Measurements from ENCODE around the gene MMD2. TPM values are rescaled to one million over a fixed set of nuclear protein-coding genes. Genes with fewer than 3 reads are reported as not detected.

MMD2 gene
- total RNA-seq, 1 donor from 2014 or later, result not detected

DNA sequence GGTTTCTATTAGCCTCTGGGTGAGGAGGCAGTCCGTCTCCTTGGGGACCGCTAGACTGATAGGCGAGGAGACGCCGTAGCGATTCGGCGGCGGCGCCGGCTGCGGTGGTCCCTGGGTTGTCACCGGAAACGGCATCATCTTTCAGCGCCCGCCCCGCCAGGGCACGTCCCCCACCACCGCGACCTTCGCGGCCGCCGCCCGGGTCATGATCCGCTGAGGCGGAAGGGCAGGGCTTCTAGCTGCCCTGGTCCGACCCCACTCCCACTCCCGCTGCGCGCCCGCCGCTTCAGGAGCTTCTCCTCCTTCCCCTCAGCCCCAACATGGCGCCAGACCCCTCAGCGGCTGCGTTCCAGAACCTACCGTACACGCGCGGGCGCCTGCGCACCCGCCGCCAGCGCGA is 97.3 kb downstream of the MMD2 start, which contains the start of gene PAPOLB:
Gene PAPOLB, minus strand, starts transcription at position 358 of the 400 bp plus-strand sequence. Its CDS starts 220 bp downstream, at position 138.
- Mint-ChIP-seq H3K9me3 (ENCODE audit: low read depth) (peaks cover 7% of the 10 kb centered on the region), H3K36me3 (ENCODE audit: insufficient read depth) (no peaks in the 10 kb centered on the region), H3K4me1 (ENCODE audit: low read depth) (no peaks in the 10 kb centered on the region), H3K4me3 (ENCODE audit: low read depth) (no peak within 1 kb of the TSS), H3K27ac (no peak within 1 kb of the TSS), H3K27me3 (peaks cover 15% of the 10 kb centered on the region)
- DNase-seq (ENCODE audit: low spot score, unreplicated experiment), result no peak
- TF ChIP-seq, protein P1, sequence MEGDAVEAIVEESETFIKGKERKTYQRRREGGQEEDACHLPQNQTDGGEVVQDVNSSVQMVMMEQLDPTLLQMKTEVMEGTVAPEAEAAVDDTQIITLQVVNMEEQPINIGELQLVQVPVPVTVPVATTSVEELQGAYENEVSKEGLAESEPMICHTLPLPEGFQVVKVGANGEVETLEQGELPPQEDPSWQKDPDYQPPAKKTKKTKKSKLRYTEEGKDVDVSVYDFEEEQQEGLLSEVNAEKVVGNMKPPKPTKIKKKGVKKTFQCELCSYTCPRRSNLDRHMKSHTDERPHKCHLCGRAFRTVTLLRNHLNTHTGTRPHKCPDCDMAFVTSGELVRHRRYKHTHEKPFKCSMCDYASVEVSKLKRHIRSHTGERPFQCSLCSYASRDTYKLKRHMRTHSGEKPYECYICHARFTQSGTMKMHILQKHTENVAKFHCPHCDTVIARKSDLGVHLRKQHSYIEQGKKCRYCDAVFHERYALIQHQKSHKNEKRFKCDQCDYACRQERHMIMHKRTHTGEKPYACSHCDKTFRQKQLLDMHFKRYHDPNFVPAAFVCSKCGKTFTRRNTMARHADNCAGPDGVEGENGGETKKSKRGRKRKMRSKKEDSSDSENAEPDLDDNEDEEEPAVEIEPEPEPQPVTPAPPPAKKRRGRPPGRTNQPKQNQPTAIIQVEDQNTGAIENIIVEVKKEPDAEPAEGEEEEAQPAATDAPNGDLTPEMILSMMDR (IDR thresholded peaks at IDR 0.05; ENCODE audit: unreplicated experiment), result no peak

DNA sequence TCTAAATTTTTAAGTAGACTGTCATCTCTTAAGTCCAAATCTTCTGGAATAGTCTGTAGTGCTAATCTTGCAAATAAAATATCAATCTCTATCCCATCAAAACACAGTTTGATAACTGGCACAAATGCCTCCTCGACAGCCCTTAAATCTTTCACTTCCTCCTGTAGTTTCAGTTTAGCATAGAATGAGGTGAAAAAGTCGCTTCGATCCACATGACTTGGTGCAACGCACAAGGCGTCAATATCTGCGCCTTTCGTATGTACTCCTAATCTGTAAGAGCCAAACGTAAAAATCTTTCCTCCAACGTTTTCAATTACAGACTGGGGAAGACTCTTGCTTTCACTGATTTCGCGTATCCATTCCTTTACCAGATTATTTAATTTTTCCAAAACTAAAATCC is 97.8 kb downstream of the MMD2 start:
- Mint-ChIP-seq H3K4me3 (ENCODE audit: low read depth) (no peak overlapping the region), H3K9me3 (ENCODE audit: low read depth) (peaks cover 7% of the 10 kb centered on the region), H3K36me3 (ENCODE audit: insufficient read depth) (no peaks in the 10 kb centered on the region), H3K27me3 (peaks cover 19% of the 10 kb centered on the region), H3K27ac (no peak overlapping the region), H3K4me1 (ENCODE audit: low read depth) (peaks cover 1% of the 10 kb centered on the region)
- DNase-seq (ENCODE audit: low spot score, unreplicated experiment), result no peak
- TF ChIP-seq, protein P1 (IDR thresholded peaks at IDR 0.05; ENCODE audit: unreplicated experiment), result no peak

- H3K36me3 Mint-ChIP-seq (ENCODE audit: insufficient read depth), result no peaks in the 10 kb centered on the region
- no peak for DNase-seq (ENCODE audit: low spot score, unreplicated experiment)
- TF ChIP-seq, protein P1 (IDR thresholded peaks at IDR 0.05; ENCODE audit: unreplicated experiment), result no peak
- no peaks in the 10 kb centered on the region for H3K9me3 Mint-ChIP-seq (ENCODE audit: low read depth)
- peaks cover 15% of the 10 kb centered on the region for H3K27me3 Mint-ChIP-seq
- H3K4me3 Mint-ChIP-seq (ENCODE audit: low read depth), result no peak overlapping the region
- H3K27ac Mint-ChIP-seq, result no peak overlapping the region
- H3K4me1 Mint-ChIP-seq (ENCODE audit: low read depth), result peaks cover 1% of the 10 kb centered on the region
Observed at GRCh38 chr7:4857189-4857588, 101.8 kb downstream of the MMD2 start.

DNA sequence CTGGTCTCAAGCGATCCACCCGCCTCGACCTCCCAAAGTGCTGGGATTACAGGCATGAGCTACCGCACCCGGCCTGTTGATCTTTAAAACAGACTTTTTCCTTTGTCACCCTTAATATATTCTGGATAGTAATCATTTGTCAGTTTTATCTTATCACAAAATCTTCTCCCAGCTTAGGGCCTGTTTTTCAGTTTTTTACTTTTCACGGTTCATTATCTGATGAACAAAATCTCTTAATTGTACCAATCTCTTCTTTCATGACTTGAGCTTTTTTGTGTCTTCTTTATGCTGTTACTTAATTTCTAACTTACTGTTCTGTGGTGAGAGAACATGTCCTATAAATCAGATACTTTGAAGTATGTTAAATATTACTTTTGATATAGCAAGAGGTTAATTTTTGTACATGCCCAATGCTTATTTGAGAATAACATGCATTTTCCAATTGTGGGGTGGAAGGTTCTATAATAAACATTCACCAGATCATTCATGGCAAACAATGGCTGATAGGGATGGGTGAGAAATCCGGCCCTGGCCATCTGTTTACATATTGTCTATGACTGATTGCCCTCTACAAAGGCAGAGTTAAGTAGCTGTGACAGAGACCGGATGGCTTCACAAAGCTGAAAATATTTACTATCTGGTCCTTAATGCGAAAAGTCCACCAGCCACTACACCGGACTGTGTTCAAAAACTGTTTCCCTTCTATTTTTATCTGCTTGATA is 102.5 kb downstream of the MMD2 start:
- no peaks in the 10 kb centered on the region for H3K36me3 Mint-ChIP-seq (ENCODE audit: insufficient read depth)
- peaks cover 1% of the 10 kb centered on the region for H3K4me1 Mint-ChIP-seq (ENCODE audit: low read depth)
- TF ChIP-seq, protein P1 (IDR thresholded peaks at IDR 0.05; ENCODE audit: unreplicated experiment), result no peak
- no peak overlapping the region for H3K4me3 Mint-ChIP-seq (ENCODE audit: low read depth)
- peaks cover 1% of the 10 kb centered on the region for H3K9me3 Mint-ChIP-seq (ENCODE audit: low read depth)
- H3K27me3 Mint-ChIP-seq, result peaks cover 15% of the 10 kb centered on the region
- DNase-seq (ENCODE audit: low spot score, unreplicated experiment), result no peak
- no peak overlapping the region for H3K27ac Mint-ChIP-seq

Other genes with a start within 250 kb of the MMD2 start
- gene AP5Z1, start 183.6 kb downstream of the MMD2 start, total RNA-seq, result 41.0 and 42.8 TPM in 2 replicates
- gene PAPOLB, start 97.2 kb downstream of the MMD2 start, total RNA-seq, result 0.07 and 0.10 TPM in 2 replicates
- gene RADIL, start 75.5 kb downstream of the MMD2 start, total RNA-seq, result 1.8 and 2.0 TPM in 2 replicates
- 20.0 and 21.3 TPM in 2 replicates for gene RBAK, start 86.7 kb upstream of the MMD2 start, total RNA-seq
- gene WIPI2, start 231.0 kb upstream of the MMD2 start, total RNA-seq, result 87.4 and 91.9 TPM in 2 replicates